HG03280 (cell line): ENCODE results near the gene JAML.

Source experiments
- ATAC-seq: cut with Tn5 transposase; IDR thresholded peaks from one replicate; pipeline ENCODE4 v1.9.1; 2021; ENCODE audit warnings: mild to moderate bottlenecking, moderate library complexity; ENCODE audit not compliant: unreplicated experiment

The JAML gene

DNA sequence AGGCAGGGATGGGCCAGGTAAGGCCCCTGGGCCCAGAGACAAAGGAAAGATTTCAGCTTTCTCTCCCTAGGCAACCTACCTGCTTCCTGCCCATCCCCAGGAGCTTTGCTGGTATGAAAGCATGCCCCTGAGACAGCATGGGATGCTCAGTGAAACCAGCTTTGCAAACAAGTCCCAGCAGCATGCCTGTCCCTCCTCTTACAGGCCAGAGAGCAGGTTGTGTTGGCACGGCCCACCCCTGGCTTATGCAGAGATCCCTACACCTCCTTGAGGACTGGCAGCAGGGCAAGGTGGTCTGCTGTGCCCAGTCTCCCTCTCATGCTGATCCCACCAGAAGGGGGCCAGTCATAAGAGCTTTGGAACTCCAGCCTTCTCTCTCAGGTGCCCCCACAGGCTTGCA, 75.3 kb downstream of the JAML start:
- ATAC-seq, result no peak

DNA sequence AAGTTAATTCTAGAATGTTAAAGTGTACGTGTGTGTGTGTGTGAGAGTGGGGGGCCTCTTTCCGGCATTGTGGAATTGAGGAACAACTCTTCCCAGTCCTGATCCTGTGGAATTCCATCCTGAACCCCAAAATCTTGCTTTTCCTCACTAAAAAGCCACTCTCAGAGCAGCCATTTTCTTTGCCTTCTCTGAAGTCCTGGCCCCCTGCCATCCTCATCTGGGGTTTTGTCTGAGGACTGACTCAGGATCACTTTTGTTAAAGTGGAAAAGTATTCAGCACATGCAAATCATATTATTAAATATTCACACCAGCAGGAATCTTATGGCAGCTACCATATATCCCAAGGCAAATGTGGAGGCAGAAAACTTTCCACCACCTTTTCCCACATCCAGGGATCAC, 76.0 kb downstream of the JAML start:
- no peak for ATAC-seq

GRCh38 chr11:118148240-118148639, 76.6 kb downstream of the JAML start:
- no peak for ATAC-seq

GRCh38 chr11:118147502-118147901, 77.3 kb downstream of the JAML start:
- no peak for ATAC-seq

- no peak for ATAC-seq
These were observed 78.3 kb downstream of the JAML start for GRCh38 chr11:118146554-118146953.

DNA sequence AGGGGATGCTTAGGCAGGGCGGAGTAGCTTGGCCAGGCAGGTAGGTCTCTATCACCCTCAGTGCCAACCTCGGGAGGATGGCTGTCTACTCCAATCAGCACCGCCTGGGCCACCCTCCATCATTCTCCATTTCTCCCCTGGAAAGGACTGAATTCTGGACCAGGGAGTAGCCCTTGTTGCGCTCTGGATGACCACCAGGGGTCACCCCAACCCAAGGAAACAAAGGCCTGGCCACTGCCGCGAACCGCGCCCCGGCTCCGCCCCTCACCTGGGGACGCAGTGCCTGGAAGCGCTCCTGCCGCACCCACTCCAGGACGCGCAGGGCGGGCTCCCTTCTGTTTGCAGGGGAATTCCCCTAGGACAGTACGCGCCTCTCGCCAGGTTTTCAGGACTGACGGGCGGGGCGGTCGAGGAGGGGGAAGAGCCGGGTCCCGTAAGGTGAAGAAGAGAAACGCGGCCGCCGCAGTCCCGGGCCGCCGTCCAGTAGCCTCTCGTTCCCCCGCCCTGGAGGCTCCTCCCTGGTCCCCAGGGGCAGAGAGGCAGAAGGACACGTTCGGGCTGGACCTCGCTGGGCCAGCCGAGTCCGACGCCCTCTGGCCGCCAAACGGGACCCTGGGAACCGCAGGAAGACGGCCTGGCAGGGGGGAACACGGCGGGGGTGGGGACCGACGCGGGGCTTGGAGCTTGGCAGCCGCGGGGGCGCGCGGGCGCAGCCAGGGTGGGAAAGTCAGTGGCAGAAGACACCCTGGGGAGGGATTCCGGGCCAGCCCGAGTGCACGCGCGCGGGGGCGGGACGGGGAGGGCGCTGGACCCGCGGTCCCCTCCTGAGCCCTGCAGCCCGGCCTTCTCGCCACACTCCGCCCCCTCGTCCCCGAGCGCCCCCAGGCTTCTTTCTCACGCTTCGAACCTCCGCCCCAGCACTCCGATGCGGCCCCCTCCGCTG, 79.3 kb downstream of the JAML start:
- peak; percentile 83 for ATAC-seq

- no peak for ATAC-seq
These were observed 80.2 kb downstream of the JAML start for GRCh38 chr11:118144301-118145268.
